M059J (cell line): Measurements from ENCODE around the gene CLCN2. TPM values are rescaled to one million over a fixed set of nuclear protein-coding genes. Genes with fewer than 3 reads are reported as not detected.

Experiments used
- DNase-seq: peaks from one replicate; pipeline ENCODE4 v3.0.0-alpha.2; 2012; ENCODE audit warnings: low read depth
- total RNA-seq: library from RNA; depleted of rRNA; stranded (reverse); fragments of >200 nt; shearing (Covaris generic); gene quantifications from 2 replicates; pipeline ENCODE4 v1.2.3, GENCODE V29; 2014

The CLCN2 gene
- total RNA-seq, 1 experiment from 2014 or later: 4.9 TPM

- DNase-seq: no peak
Observed at GRCh38 chr3:184380627-184381260, 19.3 kb upstream of the CLCN2 start.

GRCh38 chr3:184380185-184380626 lies 18.8 kb upstream of the CLCN2 start:
- peak; percentile 34 for DNase-seq

GRCh38 chr3:184379358-184380184 lies 18.2 kb upstream of the CLCN2 start, which contains the start of gene CHRD:
CHRD (plus strand) TSS chr3:184380054; CDS start chr3:184380319, 265 bp downstream.
- no peak for DNase-seq

GRCh38 chr3:184378651-184379357 lies 17.4 kb upstream of the CLCN2 start:
- DNase-seq: no peak

- no peak for DNase-seq
Observed at GRCh38 chr3:184377882-184378445, 16.6 kb upstream of the CLCN2 start, which contains the start of gene THPO. THPO (minus strand) TSS chr3:184378207; CDS start chr3:184376259, 1,948 bp downstream.

GRCh38 chr3:184377374-184377773 lies 16.0 kb upstream of the CLCN2 start:
- no peak for DNase-seq

- no peak for DNase-seq
Observed at GRCh38 chr3:184375747-184376461, 14.5 kb upstream of the CLCN2 start.

- DNase-seq: no peak
Observed at GRCh38 chr3:184373422-184373821, 12.0 kb upstream of the CLCN2 start.

GRCh38 chr3:184372911-184373310 lies 11.5 kb upstream of the CLCN2 start:
- DNase-seq: no peak

- no peak for DNase-seq
Observed at GRCh38 chr3:184372296-184372821, 11.0 kb upstream of the CLCN2 start.

- DNase-seq: peak; percentile 86
Observed at GRCh38 chr3:184371570-184372018, 10.2 kb upstream of the CLCN2 start.

GRCh38 chr3:184368586-184369183 lies 7.3 kb upstream of the CLCN2 start:
- peak; percentile 75 for DNase-seq

- no peak for DNase-seq
Observed at GRCh38 chr3:184368116-184368515, 6.7 kb upstream of the CLCN2 start.

GRCh38 chr3:184366619-184367289 lies 5.3 kb upstream of the CLCN2 start:
- no peak for DNase-seq

GRCh38 chr3:184362668-184363546 lies 1.5 kb upstream of the CLCN2 start:
- DNase-seq: peak; percentile 99

- DNase-seq: peak; percentile 83
Observed at GRCh38 chr3:184361932-184362667, 695 bp upstream of the CLCN2 start.

GRCh38 chr3:184360929-184361531 lies 375 bp downstream of the CLCN2 start:
- no peak for DNase-seq
